Umbilical cord (tissue), 2 donors: ENCODE measurements around the gene IL1RN. TPM values are rescaled to one million over a fixed set of nuclear protein-coding genes. Genes with fewer than 3 reads are reported as not detected.
"Not testable (repeated sequence)": the region's sequence is repeated elsewhere in the genome, so short reads cannot be mapped to it uniquely, and the experiment has no call there.

Source experiments
- DNase-seq: peaks from one replicate; pipeline ENCODE4 v3.0.0-alpha.2; 2015; ENCODE audit warnings: low spot score
- total RNA-seq: library from RNA; depleted of rRNA; stranded (reverse); fragments of >200 nt; gene quantifications from one replicate; pipeline ENCODE4 v1.2.3, GENCODE V29; 2014; ENCODE audit warnings: low replicate concordance; ENCODE audit not compliant: insufficient read depth

IL1RN gene
- 1.2 TPM for total RNA-seq

GRCh38 chr2:113126845-113127645, at the start of gene IL1RN:
IL1RN (plus strand) TSS chr2:113127598; CDS start chr2:113127625, 27 bp downstream.
- DNase-seq = no peak

GRCh38 chr2:113077921-113078320, 49.5 kb upstream of the IL1RN start:
- no peak for DNase-seq

GRCh38 chr2:113078350-113078839, 49.0 kb upstream of the IL1RN start:
- DNase-seq = no peak

- DNase-seq = no peak
Measured at GRCh38 chr2:113079131-113079530, 48.3 kb upstream of the IL1RN start.

- peak; percentile 11 for DNase-seq
Measured at GRCh38 chr2:113080134-113080533, 47.3 kb upstream of the IL1RN start.

GRCh38 chr2:113081488-113082210, 45.7 kb upstream of the IL1RN start:
- no peak for DNase-seq

- DNase-seq = no peak
Measured at GRCh38 chr2:113083296-113083695, 44.1 kb upstream of the IL1RN start.

GRCh38 chr2:113084249-113085000, 43.0 kb upstream of the IL1RN start:
- DNase-seq = no peak

- no peak for DNase-seq
Measured at GRCh38 chr2:113085542-113085941, 41.9 kb upstream of the IL1RN start.

GRCh38 chr2:113088213-113088992, 39.0 kb upstream of the IL1RN start:
- DNase-seq = no peak

GRCh38 chr2:113089916-113090315, 37.5 kb upstream of the IL1RN start:
- DNase-seq = no peak

- DNase-seq = no peak
Measured at GRCh38 chr2:113091231-113091896, 36.0 kb upstream of the IL1RN start.

GRCh38 chr2:113092864-113093612, 34.4 kb upstream of the IL1RN start:
- DNase-seq = no peak

- no peak for DNase-seq
Measured at GRCh38 chr2:113093613-113093977, 33.8 kb upstream of the IL1RN start.

GRCh38 chr2:113096306-113096705, 31.1 kb upstream of the IL1RN start:
- DNase-seq = not testable (repeated sequence)

GRCh38 chr2:113096842-113097618, 30.4 kb upstream of the IL1RN start:
- not testable (repeated sequence) for DNase-seq

- no peak for DNase-seq
Measured at GRCh38 chr2:113098041-113098440, 29.4 kb upstream of the IL1RN start.

- DNase-seq = no peak
Measured at GRCh38 chr2:113098532-113098931, 28.9 kb upstream of the IL1RN start.

GRCh38 chr2:113102133-113102532, 25.3 kb upstream of the IL1RN start:
- no peak for DNase-seq
